ENCODE measurements around the gene KIF26A.
A peak's percentile ranks its signal among the peaks of the same experiment; 100 is the strongest.

Gene KIF26A

GRCh38 chr14:104202259-104203070 is 64.1 kb downstream of the KIF26A start (continued):
- TF ChIP-seq ZNF280C (tag by site-specific recombination; IDR thresholded peaks at IDR 0.05), result no peak
- TF ChIP-seq ZNF280D (tag by site-specific recombination; IDR thresholded peaks at IDR 0.05), result no peak
- peak; percentile 96 for TF ChIP-seq ZIC2 (tag by site-specific recombination; IDR thresholded peaks at IDR 0.05)
- TF ChIP-seq ZNF473 (tag by site-specific recombination; IDR thresholded peaks at IDR 0.05), result no peak

- CTCF ChIA-PET, result interaction anchor here (0.6 to 0.8 kb wide), 2 partner anchors 211 to 361 kb away, joined by 3 read pairs; no protein-coding TSS in a partner anchor
- no peak for TF ChIP-seq ZNF146 (tag by site-specific recombination; IDR thresholded peaks at IDR 0.05)
- no peak for TF ChIP-seq CTCF (tag by site-specific recombination; IDR thresholded peaks at IDR 0.05)
- TF ChIP-seq ZNF555 (tag by site-specific recombination; conservative IDR thresholded peaks at IDR 0.05), result no peak
- TF ChIP-seq ZNF311 (tag by site-specific recombination; IDR thresholded peaks at IDR 0.05; ENCODE audit: borderline replicate concordance), result no peak
- no peak for TF ChIP-seq ZNF324 (tag by site-specific recombination; IDR thresholded peaks at IDR 0.05)
- no peak for TF ChIP-seq ZNF843 (tag by site-specific recombination; IDR thresholded peaks at IDR 0.05)
- no peak for TF ChIP-seq ZNF155 (tag by site-specific recombination; IDR thresholded peaks at IDR 0.05)
- TF ChIP-seq SP7 (tag by site-specific recombination; IDR thresholded peaks at IDR 0.05), result no peak
- no peak for TF ChIP-seq ZNF488 (tag by site-specific recombination; IDR thresholded peaks at IDR 0.05)
- no peak for TF ChIP-seq MZF1 (tag by site-specific recombination; IDR thresholded peaks at IDR 0.05; ENCODE audit: borderline replicate concordance)
- no peak for TF ChIP-seq ZNF529 (tag by site-specific recombination; IDR thresholded peaks at IDR 0.05; ENCODE audit: insufficient replicate concordance)
- TF ChIP-seq ZNF561 (tag by site-specific recombination; IDR thresholded peaks at IDR 0.05; ENCODE audit: borderline replicate concordance), result no peak
- no peak for TF ChIP-seq ZBTB20 (tag by site-specific recombination; IDR thresholded peaks at IDR 0.05)
- TF ChIP-seq WT1 (tag by site-specific recombination; IDR thresholded peaks at IDR 0.05), result no peak
- no peak for TF ChIP-seq YY2 (tag by site-specific recombination; IDR thresholded peaks at IDR 0.05)
- no peak for TF ChIP-seq ZNF114 (tag by site-specific recombination; IDR thresholded peaks at IDR 0.05)
- no peak for TF ChIP-seq ZNF2 (tag by site-specific recombination; IDR thresholded peaks at IDR 0.05)
- no peaks in the 10 kb centered on the region; the same call in 1 of the 2 replicates for H3K4me1 ChIP-seq (ENCODE audit: control insufficient read depth, insufficient read depth, low read length)
- H3K36me3 ChIP-seq (ENCODE audit: control insufficient read depth in 2 of 2, insufficient read depth in 1 of 2, low read length in 2 of 2), result no peaks in the 10 kb centered on the region
- no peak overlapping the region for H3K4me3 ChIP-seq (ENCODE audit: low read depth, low read length)
- no peaks in the 10 kb centered on the region for H3K9me3 ChIP-seq (ENCODE audit: control insufficient read depth, insufficient read depth, low read depth, low read length)
- POLR2A ChIA-PET, result no interaction called here
- H3K27ac ChIP-seq (ENCODE audit: extremely low read depth, low read depth, low read length), result no peak overlapping the region
Observed at GRCh38 chr14:104203071-104203425, 64.7 kb downstream of the KIF26A start.

Data from HEK293 (cell line).